Measurements from ENCODE around the gene FOXG1.

GRCh38 chr14:28783664-28784063 is 17.1 kb downstream of the FOXG1 start:
- TF ChIP-seq CTCF (IDR thresholded peaks at IDR 0.05) (no peak), POLR2AphosphoS5 (IDR thresholded peaks at IDR 0.05; ENCODE audit: insufficient read depth in 1 of 2, low read depth in 1 of 2) (no peak)

All from vagina (tissue), 2 donors.